WTC11 (cell line): ENCODE results near the gene RALY.

Source experiments
- ETV6 ChIP-seq: sonication (generic); formaldehyde crosslinking; IDR thresholded peaks from 2 replicates; pipeline ENCODE4 v1.8.1; 2022; ENCODE audit warnings: mild to moderate bottlenecking, missing genetic modification reagents
- HMGA2 ChIP-seq: fragments of 250-450 bp; sonication (Bioruptor Pico); IDR thresholded peaks from 2 replicates; pipeline ENCODE4 v1.4.0; 2021; ENCODE audit warnings: mild to moderate bottlenecking, moderate library complexity
- IRF2 ChIP-seq: sonication (generic); formaldehyde crosslinking; IDR thresholded peaks from 2 replicates; pipeline ENCODE4 v1.8.0; 2022; ENCODE audit warnings: low read depth, missing genetic modification reagents, borderline replicate concordance
- KAT7 ChIP-seq: sonication (generic); formaldehyde crosslinking; IDR thresholded peaks from 2 replicates; pipeline ENCODE4 v1.8.1; 2023; ENCODE audit warnings: missing genetic modification reagents, mild to moderate bottlenecking, borderline replicate concordance
- NR2C2 ChIP-seq: sonication (generic); formaldehyde crosslinking; IDR thresholded peaks from 2 replicates; pipeline ENCODE4 v1.8.0; 2022; ENCODE audit warnings: mild to moderate bottlenecking, missing genetic modification reagents
- TF ChIP-seq, protein P1 (sequence below): fragments of 200-600 bp; IDR thresholded peaks from 2 replicates; pipeline ENCODE4 v1.8.0; 2022; ENCODE audit warnings: antibody characterized with exemption
- TF ChIP-seq, protein P2 (sequence below): sonication (generic); formaldehyde crosslinking; IDR thresholded peaks from 2 replicates; pipeline ENCODE4 v1.8.1; 2023; ENCODE audit warnings: mild to moderate bottlenecking, missing genetic modification reagents, moderate library complexity
- TF ChIP-seq, protein P3 (sequence below): fragments of 250-450 bp; sonication (Bioruptor Pico); IDR thresholded peaks from 2 replicates; pipeline ENCODE4 v1.9.0; 2021; ENCODE audit warnings: mild to moderate bottlenecking

DNA sequence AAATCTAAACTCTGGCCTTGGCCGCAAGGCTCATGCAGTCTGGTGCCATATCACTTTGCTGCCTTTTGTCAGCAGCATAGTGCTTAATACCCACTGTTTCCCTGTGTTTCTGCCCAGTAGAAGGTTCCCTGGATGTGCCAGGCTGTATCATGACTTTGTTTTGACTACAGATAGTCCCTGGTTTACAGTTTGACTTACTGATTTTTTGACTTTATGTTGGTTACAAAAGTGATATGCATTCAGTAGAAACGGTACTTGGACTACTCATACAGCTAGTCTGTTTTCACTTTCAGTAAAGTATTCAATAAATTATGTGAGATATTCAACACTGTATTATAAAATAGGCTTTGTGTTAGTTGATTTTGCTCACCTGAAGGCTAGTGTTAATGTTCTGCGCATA, 19.0 kb downstream of the RALY start:
- TF ChIP-seq, protein P1, sequence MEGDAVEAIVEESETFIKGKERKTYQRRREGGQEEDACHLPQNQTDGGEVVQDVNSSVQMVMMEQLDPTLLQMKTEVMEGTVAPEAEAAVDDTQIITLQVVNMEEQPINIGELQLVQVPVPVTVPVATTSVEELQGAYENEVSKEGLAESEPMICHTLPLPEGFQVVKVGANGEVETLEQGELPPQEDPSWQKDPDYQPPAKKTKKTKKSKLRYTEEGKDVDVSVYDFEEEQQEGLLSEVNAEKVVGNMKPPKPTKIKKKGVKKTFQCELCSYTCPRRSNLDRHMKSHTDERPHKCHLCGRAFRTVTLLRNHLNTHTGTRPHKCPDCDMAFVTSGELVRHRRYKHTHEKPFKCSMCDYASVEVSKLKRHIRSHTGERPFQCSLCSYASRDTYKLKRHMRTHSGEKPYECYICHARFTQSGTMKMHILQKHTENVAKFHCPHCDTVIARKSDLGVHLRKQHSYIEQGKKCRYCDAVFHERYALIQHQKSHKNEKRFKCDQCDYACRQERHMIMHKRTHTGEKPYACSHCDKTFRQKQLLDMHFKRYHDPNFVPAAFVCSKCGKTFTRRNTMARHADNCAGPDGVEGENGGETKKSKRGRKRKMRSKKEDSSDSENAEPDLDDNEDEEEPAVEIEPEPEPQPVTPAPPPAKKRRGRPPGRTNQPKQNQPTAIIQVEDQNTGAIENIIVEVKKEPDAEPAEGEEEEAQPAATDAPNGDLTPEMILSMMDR: no peak
- TF ChIP-seq ETV6 (CRISPR knock-in tag) (no peak), IRF2 (no peak), NR2C2 (CRISPR knock-in tag) (no peak), KAT7 (no peak), HMGA2 (no peak)
- TF ChIP-seq, protein P2, sequence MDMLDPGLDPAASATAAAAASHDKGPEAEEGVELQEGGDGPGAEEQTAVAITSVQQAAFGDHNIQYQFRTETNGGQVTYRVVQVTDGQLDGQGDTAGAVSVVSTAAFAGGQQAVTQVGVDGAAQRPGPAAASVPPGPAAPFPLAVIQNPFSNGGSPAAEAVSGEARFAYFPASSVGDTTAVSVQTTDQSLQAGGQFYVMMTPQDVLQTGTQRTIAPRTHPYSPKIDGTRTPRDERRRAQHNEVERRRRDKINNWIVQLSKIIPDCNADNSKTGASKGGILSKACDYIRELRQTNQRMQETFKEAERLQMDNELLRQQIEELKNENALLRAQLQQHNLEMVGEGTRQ (CRISPR knock-in tag): no peak
- TF ChIP-seq, protein P3, sequence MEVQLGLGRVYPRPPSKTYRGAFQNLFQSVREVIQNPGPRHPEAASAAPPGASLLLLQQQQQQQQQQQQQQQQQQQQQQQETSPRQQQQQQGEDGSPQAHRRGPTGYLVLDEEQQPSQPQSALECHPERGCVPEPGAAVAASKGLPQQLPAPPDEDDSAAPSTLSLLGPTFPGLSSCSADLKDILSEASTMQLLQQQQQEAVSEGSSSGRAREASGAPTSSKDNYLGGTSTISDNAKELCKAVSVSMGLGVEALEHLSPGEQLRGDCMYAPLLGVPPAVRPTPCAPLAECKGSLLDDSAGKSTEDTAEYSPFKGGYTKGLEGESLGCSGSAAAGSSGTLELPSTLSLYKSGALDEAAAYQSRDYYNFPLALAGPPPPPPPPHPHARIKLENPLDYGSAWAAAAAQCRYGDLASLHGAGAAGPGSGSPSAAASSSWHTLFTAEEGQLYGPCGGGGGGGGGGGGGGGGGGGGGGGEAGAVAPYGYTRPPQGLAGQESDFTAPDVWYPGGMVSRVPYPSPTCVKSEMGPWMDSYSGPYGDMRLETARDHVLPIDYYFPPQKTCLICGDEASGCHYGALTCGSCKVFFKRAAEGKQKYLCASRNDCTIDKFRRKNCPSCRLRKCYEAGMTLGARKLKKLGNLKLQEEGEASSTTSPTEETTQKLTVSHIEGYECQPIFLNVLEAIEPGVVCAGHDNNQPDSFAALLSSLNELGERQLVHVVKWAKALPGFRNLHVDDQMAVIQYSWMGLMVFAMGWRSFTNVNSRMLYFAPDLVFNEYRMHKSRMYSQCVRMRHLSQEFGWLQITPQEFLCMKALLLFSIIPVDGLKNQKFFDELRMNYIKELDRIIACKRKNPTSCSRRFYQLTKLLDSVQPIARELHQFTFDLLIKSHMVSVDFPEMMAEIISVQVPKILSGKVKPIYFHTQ (CRISPR knock-in tag): no peak
